ENCODE results near the gene TSKS. TPM values are rescaled to one million over a fixed set of nuclear protein-coding genes. Genes with fewer than 3 reads are reported as not detected.

Gene TSKS
- total RNA-seq: 2.9 and 3.3 TPM in 2 replicates

GRCh38 chr19:49763230-49763629, at the start of gene TSKS:
Gene TSKS (minus strand): TSS chr19:49763306. CDS start chr19:49763247, 59 bp downstream.
- intact Hi-C loops (cut with micrococcal nuclease): no loop called here

GRCh38 chr19:49812452-49812996, 49.4 kb upstream of the TSKS start:
- intact Hi-C loops (cut with micrococcal nuclease): loop anchor here (2.0 kb wide), 1 partner anchor 728 kb away; the partner anchor contains the start of gene SNRNP70

GRCh38 chr19:49811328-49811727, 48.2 kb upstream of the TSKS start:
- intact Hi-C loops (cut with micrococcal nuclease): no loop called here

- intact Hi-C loops (cut with micrococcal nuclease): no loop called here
Observed at GRCh38 chr19:49809941-49810389, 46.9 kb upstream of the TSKS start.

- intact Hi-C loops (cut with micrococcal nuclease): no loop called here
Observed at GRCh38 chr19:49809160-49809940, 46.2 kb upstream of the TSKS start.

GRCh38 chr19:49808711-49809159, 45.6 kb upstream of the TSKS start:
- intact Hi-C loops (cut with micrococcal nuclease): loop anchor here (1.0 kb wide), 1 partner anchor 42 kb away; no protein-coding TSS in a partner anchor

GRCh38 chr19:49807904-49808675, 45.0 kb upstream of the TSKS start:
- intact Hi-C loops (cut with micrococcal nuclease): loop anchor here (1.0 kb wide), 1 partner anchor 42 kb away; no protein-coding TSS in a partner anchor

- intact Hi-C loops (cut with micrococcal nuclease): no loop called here
Observed at GRCh38 chr19:49807058-49807903, 44.2 kb upstream of the TSKS start.

GRCh38 chr19:49806620-49806959, 43.5 kb upstream of the TSKS start:
- intact Hi-C loops (cut with micrococcal nuclease): no loop called here

GRCh38 chr19:49805822-49806619, 42.9 kb upstream of the TSKS start:
- intact Hi-C loops (cut with micrococcal nuclease): no loop called here

- intact Hi-C loops (cut with micrococcal nuclease): no loop called here
Observed at GRCh38 chr19:49803529-49803856, 40.4 kb upstream of the TSKS start.

GRCh38 chr19:49802836-49803528, 39.9 kb upstream of the TSKS start:
- intact Hi-C loops (cut with micrococcal nuclease): no loop called here

GRCh38 chr19:49801966-49802661, 39.0 kb upstream of the TSKS start:
- intact Hi-C loops (cut with micrococcal nuclease): no loop called here

GRCh38 chr19:49801401-49801888, 38.3 kb upstream of the TSKS start:
- intact Hi-C loops (cut with micrococcal nuclease): no loop called here

- intact Hi-C loops (cut with micrococcal nuclease): no loop called here
Observed at GRCh38 chr19:49800771-49801170, 37.7 kb upstream of the TSKS start.

GRCh38 chr19:49799798-49800376, 36.8 kb upstream of the TSKS start:
- intact Hi-C loops (cut with micrococcal nuclease): no loop called here

- intact Hi-C loops (cut with micrococcal nuclease): no loop called here
Observed at GRCh38 chr19:49799271-49799797, 36.2 kb upstream of the TSKS start.

GRCh38 chr19:49798574-49798973, 35.5 kb upstream of the TSKS start:
- intact Hi-C loops (cut with micrococcal nuclease): no loop called here
